NCI-H1694 (cell line): ENCODE measurements around the gene BGN.

Source experiments
- DNase-seq: peaks from one replicate; lab custom pipeline; 2025; lab: John Stamatoyannopoulos, UW

BGN gene

GRCh38 chrX:153460826-153461225, 34.0 kb upstream of the BGN start:
- no peak for DNase-seq

- DNase-seq: no peak
Observed at GRCh38 chrX:153462291-153462690, 32.5 kb upstream of the BGN start.

- no peak for DNase-seq
Observed at GRCh38 chrX:153463031-153463430, 31.7 kb upstream of the BGN start.

GRCh38 chrX:153463556-153463955, 31.2 kb upstream of the BGN start:
- DNase-seq: no peak

GRCh38 chrX:153464116-153464515, 30.7 kb upstream of the BGN start:
- DNase-seq: no peak

- DNase-seq: no peak
Observed at GRCh38 chrX:153465691-153466380, 28.9 kb upstream of the BGN start.

GRCh38 chrX:153468008-153468580, 26.7 kb upstream of the BGN start:
- DNase-seq: peak; percentile 80

GRCh38 chrX:153469811-153470410, 24.9 kb upstream of the BGN start:
- no peak for DNase-seq

GRCh38 chrX:153470411-153471363, 24.1 kb upstream of the BGN start, which contains the start of gene HAUS7:
TSS of gene HAUS7 (minus strand) at chrX:153470576. CDS start at chrX:153470557, 19 bp downstream.
- DNase-seq: peak; percentile 81

GRCh38 chrX:153471663-153472280, 23.0 kb upstream of the BGN start:
- DNase-seq: no peak

GRCh38 chrX:153473126-153473525, 21.7 kb upstream of the BGN start:
- DNase-seq: no peak

GRCh38 chrX:153474266-153474665, 20.5 kb upstream of the BGN start:
- DNase-seq: no peak

- no peak for DNase-seq
Observed at GRCh38 chrX:153474718-153475117, 20.1 kb upstream of the BGN start.

GRCh38 chrX:153475271-153475670, 19.5 kb upstream of the BGN start:
- DNase-seq: no peak

GRCh38 chrX:153475751-153476281, 19.0 kb upstream of the BGN start:
- DNase-seq: no peak

GRCh38 chrX:153476666-153477363, 18.0 kb upstream of the BGN start:
- DNase-seq: peak; percentile 81

GRCh38 chrX:153477364-153477857, 17.4 kb upstream of the BGN start:
- DNase-seq: no peak

GRCh38 chrX:153477901-153478300, 16.9 kb upstream of the BGN start:
- no peak for DNase-seq

- no peak for DNase-seq
Observed at GRCh38 chrX:153478746-153479145, 16.0 kb upstream of the BGN start.

- DNase-seq: no peak
Observed at GRCh38 chrX:153481043-153481442, 13.7 kb upstream of the BGN start.
